Endothelial cell of umbilical vein (primary cell): ENCODE measurements around the gene TFIP11. TPM values are rescaled to one million over a fixed set of nuclear protein-coding genes. Genes with fewer than 3 reads are reported as not detected.

Experiments
- BruUV-seq: library from RNA; stranded (reverse); fragments of 400-500 nt; replicated peaks from 2 replicates; lab custom pipeline; 2021; lab: Mats Ljungman, UMichigan
- CTCF ChIA-PET: fragments of 300-600, 350-600 bp; sonication (Branson Sonifier 250); formaldehyde crosslinking; loops from one replicate; lab custom pipeline; 2021; ENCODE audit warnings: antibody characterized with exemption, inconsistent platforms; lab: Charles Lee
- POLR2A ChIA-PET: fragments of 300-600, 350-600 bp; sonication (Branson Sonifier 250); formaldehyde crosslinking; loops from one replicate; lab custom pipeline; 2021; ENCODE audit warnings: antibody characterized with exemption, inconsistent platforms; lab: Charles Lee
- DNase-seq: peaks from one replicate; pipeline ENCODE4 v3.0.0-alpha.2; 2011; ENCODE audit warnings: low read depth, low spot score
- FAIRE-seq: peaks from 2 replicates; lab custom pipeline; 2011; peaks lifted over from hg19 to GRCh38; lab: Jason Lieb, UNC
- H2AFZ ChIP-seq: 2 replicates; pipeline ENCODE4 v1.6.0; 2012; ENCODE audit warnings: low read depth, low read length, control low read depth, inconsistent platforms
- H3K27ac ChIP-seq: 2 replicates; pipeline ENCODE4 v1.5.1; 2011; ENCODE audit warnings: low read depth, mild to moderate bottlenecking, control low read depth, low read length, moderate library complexity; ENCODE audit not compliant: insufficient read depth
- H3K27me3 ChIP-seq, 2 experiments: 2 replicates each; pipeline versions ENCODE4 v1.6.0 to v1.6.1; 2011; ENCODE audit warnings: low read length in 2 of 2, mixed read lengths in 1 of 2; ENCODE audit not compliant: control insufficient read depth in 2 of 2, insufficient read depth in 2 of 2
- H3K36me3 ChIP-seq, 2 experiments: 2 replicates in 1 of 2; 3 replicates in 1 of 2; pipeline ENCODE4 v1.5.1; 2011; ENCODE audit warnings: low read length in 2 of 2, mild to moderate bottlenecking in 1 of 2, moderate library complexity in 1 of 2; ENCODE audit not compliant: control insufficient read depth in 2 of 2, insufficient read depth in 2 of 2; ENCODE audit errors: extremely low read depth in 1 of 2
- H3K4me1 ChIP-seq: 3 replicates; pipeline ENCODE4 v1.5.1; 2011; ENCODE audit warnings: mild to moderate bottlenecking, low read length; ENCODE audit not compliant: control insufficient read depth, insufficient read depth; ENCODE audit errors: extremely low read depth
- H3K4me2 ChIP-seq: 2 replicates; pipeline ENCODE4 v1.6.1; 2011; ENCODE audit warnings: low read length, control low read depth, mixed read lengths; ENCODE audit not compliant: insufficient read depth
- H3K4me3 ChIP-seq, 3 experiments: fragments of 200-600 bp in 1 of 3; sonication (generic), shearing (Covaris generic) in 1 of 3; replicated peaks in 1 of 3; 2 replicates each; pipeline ENCODE4 v1.5.1; 2011 to 2016; ENCODE audit warnings: control low read depth in 3 of 3, low read length in 3 of 3, mild to moderate bottlenecking in 2 of 3, inconsistent platforms in 1 of 3, low read depth in 1 of 3, moderate library complexity in 1 of 3; ENCODE audit not compliant: insufficient read depth in 1 of 3
- H3K79me2 ChIP-seq: 2 replicates; pipeline ENCODE4 v1.6.0; 2012; ENCODE audit warnings: low read length, inconsistent platforms; ENCODE audit not compliant: control insufficient read depth, insufficient read depth
- H3K9ac ChIP-seq: replicated peaks from 2 replicates; pipeline ENCODE3; 2011; ENCODE audit warnings: low read length, control low read depth; ENCODE audit not compliant: insufficient read depth; ENCODE audit errors: extremely low read depth
- H3K9me1 ChIP-seq: replicated peaks from 3 replicates; pipeline ENCODE4 v1.6.0; 2011; ENCODE audit warnings: mild to moderate bottlenecking, low read length; ENCODE audit not compliant: control insufficient read depth, insufficient read depth; ENCODE audit errors: extremely low read depth
- H3K9me3 ChIP-seq: replicated peaks from 2 replicates; pipeline ENCODE4 v1.5.1; 2012; ENCODE audit warnings: low read length, inconsistent platforms; ENCODE audit not compliant: control insufficient read depth, insufficient read depth
- H4K20me1 ChIP-seq: replicated peaks from 2 replicates; pipeline ENCODE3; 2011; ENCODE audit warnings: mild to moderate bottlenecking, low read length; ENCODE audit not compliant: control insufficient read depth, insufficient read depth; ENCODE audit errors: extremely low read depth
- CTCF ChIP-seq, 2 donors: IDR thresholded peaks; 1 replicate in 1 of 2; 2 replicates in 1 of 2; pipeline ENCODE4 v1.5.1; 2011; ENCODE audit warnings: low read length in 2 of 2, mild to moderate bottlenecking in 2 of 2, moderate library complexity in 2 of 2, control low read depth in 1 of 2, inconsistent platforms in 1 of 2, low read depth in 1 of 2; ENCODE audit not compliant: insufficient read depth in 1 of 2; ENCODE audit errors: extremely low read depth in 1 of 2
- EZH2 ChIP-seq: IDR thresholded peaks from 2 replicates; pipeline ENCODE4 v1.6.1; 2012; ENCODE audit warnings: borderline replicate concordance, low read depth, mild to moderate bottlenecking, moderate library complexity, low read length, inconsistent platforms; ENCODE audit not compliant: severe bottlenecking
- FOS ChIP-seq: IDR thresholded peaks from 2 replicates; pipeline ENCODE4 v1.6.1; 2011; ENCODE audit warnings: mild to moderate bottlenecking, low read length, moderate library complexity, borderline replicate concordance; ENCODE audit not compliant: insufficient read depth
- JUN ChIP-seq: IDR thresholded peaks from 2 replicates; pipeline ENCODE4 v1.6.1; 2011; ENCODE audit warnings: borderline replicate concordance, low read depth; ENCODE audit not compliant: insufficient read length, insufficient read depth
- POLR2A ChIP-seq: IDR thresholded peaks from 2 replicates; pipeline ENCODE4 v1.6.1; 2012; ENCODE audit warnings: low read depth, mild to moderate bottlenecking, control low read depth, low read length
- POLR2AphosphoS5 ChIP-seq: IDR thresholded peaks from 2 replicates; pipeline ENCODE4 v1.6.1; 2012; ENCODE audit warnings: low read depth, mild to moderate bottlenecking, control low read depth, low read length, moderate library complexity; ENCODE audit not compliant: insufficient read depth
- dilution Hi-C: fragments of 300-500 bp; cut with MboI; formaldehyde crosslinking; loops from one replicate; pipeline ENCODE4 v1.15.0; 2019; ENCODE audit warnings: low sequenced_read_pairs; ENCODE audit not compliant: extremely low pct_ligation_motif_present
- intact Hi-C: fragments of 100-400 bp; cut with micrococcal nuclease; formaldehyde crosslinking; loops from one replicate; pipeline ENCODE4 v1.10.0; 2022
- polyA plus RNA-seq, 4 experiments: library from polyadenylated mRNA; depleted of rRNA in 3 of 4; stranded (reverse) in 3 of 4; unstranded in 1 of 4; fragments of >200 nt; gene quantifications; 2 replicates each; pipeline versions ENCODE4 v1.2.1 to v1.2.3, GENCODE V29; 2011 to 2012; ENCODE audit warnings: missing spikeins in 1 of 4
- total RNA-seq: library from RNA; stranded (reverse); gene quantifications from 2 replicates; pipeline ENCODE4 v1.2.3, GENCODE V29; 2021

Gene TFIP11
- total and polyA plus RNA-seq, 2 donors (not counting 3 experiments of a cell fraction or from before 2014, with no cell fraction given): 35.7 to 54.9 TPM

GRCh38 chr22:26464312-26464711, 48.0 kb downstream of the TFIP11 start:
- Histone ChIP-seq H3K27ac (peak overlapping the region; percentile 32), H3K9me1 (no peaks in the 10 kb centered on the region), H3K79me2 (no peaks in the 10 kb centered on the region), H3K9me3 (no peaks in the 10 kb centered on the region), H2AFZ (no peak overlapping the region), H4K20me1 (no peaks in the 10 kb centered on the region), H3K4me1 (peaks cover 13% of the 10 kb centered on the region), H3K27me3 (no peaks in the 10 kb centered on the region), H3K4me2 (no peak overlapping the region), H3K4me3 (no peak overlapping the region), H3K36me3 (peaks cover 16 to 27% of the 10 kb centered on the region in 2 experiments), H3K9ac (no peak overlapping the region)
- no TSS peak for BruUV-seq
- FAIRE-seq (peak; percentile 73), DNase-seq (peak; percentile 50)
- CTCF ChIA-PET: interaction anchor here (0.9 to 10.0 kb wide), 3 partner anchors 15 to 98 kb away, joined by 3 to 148 read pairs (median 76); no protein-coding TSS in a partner anchor
- TF ChIP-seq CTCF (IDR thresholded peaks at IDR 0.05; ENCODE audit: extremely low read depth in 1 of 2, insufficient read depth in 1 of 2, low read depth in 1 of 2, low read length in 2 of 2) (no peak), EZH2 (no peak), JUN (no peak), POLR2AphosphoS5 (peak; percentile 34)
- dilution Hi-C loops (no loop called here), intact Hi-C loops (loop anchor here (5.0 kb wide), 1 partner anchor 37 kb away; the partner anchor contains the start of gene ASPHD2)
- POLR2A ChIA-PET: interaction anchor here (0.6 kb wide), 1 partner anchor 37 kb away, joined by 5 read pairs; no protein-coding TSS in a partner anchor

- Histone ChIP-seq H3K79me2 (no peaks in the 10 kb centered on the region), H3K9ac (no peak overlapping the region), H3K4me3 (no peak overlapping the region), H3K4me2 (no peak overlapping the region), H3K27ac (peak overlapping the region; percentile 32), H3K27me3 (no peaks in the 10 kb centered on the region), H3K36me3 (peaks cover 14 to 27% of the 10 kb centered on the region in 2 experiments), H2AFZ (no peak overlapping the region), H4K20me1 (no peaks in the 10 kb centered on the region), H3K9me3 (no peaks in the 10 kb centered on the region), H3K4me1 (peaks cover 13% of the 10 kb centered on the region), H3K9me1 (no peaks in the 10 kb centered on the region)
- TF ChIP-seq CTCF (IDR thresholded peaks at IDR 0.05; ENCODE audit: extremely low read depth in 1 of 2, insufficient read depth in 1 of 2, low read depth in 1 of 2, low read length in 2 of 2) (no peak), POLR2AphosphoS5 (no peak), FOS (no peak), EZH2 (no peak), JUN (no peak), POLR2A (no peak)
- no TSS peak for BruUV-seq
- ChIA-PET CTCF (interaction anchor here (1.3 to 10.0 kb wide), 4 partner anchors 24 to 202 kb away, joined by 3 to 148 read pairs (median 40); no protein-coding TSS in a partner anchor), POLR2A (no interaction called here)
- DNase-seq: no peak
- no peak for FAIRE-seq
- intact Hi-C loops: loop anchor here (5.0 kb wide), 1 partner anchor 36 kb away; the partner anchor contains the start of gene ASPHD2
- dilution Hi-C loops: no loop called here
These were observed 48.6 kb downstream of the TFIP11 start for GRCh38 chr22:26463688-26464087.
